ENCODE results near the gene CASK.

GRCh38 chrX:41664375-41664901 lies 258.9 kb downstream of the CASK start:
- TF ChIP-seq CTCF (IDR thresholded peaks at IDR 0.05) (no peak), POLR2A (IDR thresholded peaks at IDR 0.05) (no peak)

Measured in adrenal gland (tissue), 5 donors.